Stimulated activated CD8-positive, alpha-beta memory T cell treated with anti-CD3 and anti-CD28 coated beads, Interleukin-4, amount 100 ng/mL, for 1 hour (primary cell): Measurements from ENCODE around the gene NCOA1.
"Not testable (repeated sequence)": the region's sequence is repeated elsewhere in the genome, so short reads cannot be mapped to it uniquely, and the experiment has no call there.

Experiments used
- DNase-seq, 2 donors: peaks; one replicate each; pipeline ENCODE4 v3.0.0-alpha.2; 2020; ENCODE audit warnings: low read depth in 2 of 2, low spot score in 1 of 2

NCOA1 gene

GRCh38 chr2:24779116-24779515 lies 288.1 kb downstream of the NCOA1 start:
- no peak for DNase-seq

GRCh38 chr2:24783641-24784040 lies 292.6 kb downstream of the NCOA1 start:
- no peak for DNase-seq

DNA sequence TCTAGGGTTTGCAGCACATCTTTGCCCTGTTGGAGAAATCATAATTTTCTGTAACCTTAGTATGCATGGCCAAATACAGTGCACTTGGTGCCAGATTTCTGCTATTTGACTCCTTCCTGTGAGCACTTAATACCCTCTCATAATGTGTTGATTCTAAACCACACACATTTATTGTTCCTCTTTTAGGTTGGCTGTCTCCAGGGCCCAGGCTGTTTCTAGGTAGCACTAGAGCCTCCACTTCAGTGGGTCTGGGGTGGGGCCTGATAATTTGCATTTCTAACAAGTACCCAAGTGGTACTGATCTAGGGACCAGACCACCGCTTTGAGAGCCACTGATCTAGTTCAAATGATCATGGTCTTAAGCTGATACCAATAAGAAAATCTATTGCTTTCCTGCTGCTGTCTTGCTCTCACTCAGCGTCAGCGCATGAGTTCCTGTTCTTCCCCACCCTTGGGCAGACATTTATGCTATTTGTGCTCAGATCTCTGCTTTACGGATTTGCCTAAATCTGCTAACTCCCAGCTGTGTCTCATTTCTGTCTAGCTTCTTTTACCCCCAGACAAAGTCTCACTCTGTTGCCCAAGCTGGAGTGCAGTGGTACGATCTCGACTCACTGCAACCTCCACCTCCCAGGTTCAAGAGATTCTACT lies 294.7 kb downstream of the NCOA1 start:
- no peak for DNase-seq

DNA sequence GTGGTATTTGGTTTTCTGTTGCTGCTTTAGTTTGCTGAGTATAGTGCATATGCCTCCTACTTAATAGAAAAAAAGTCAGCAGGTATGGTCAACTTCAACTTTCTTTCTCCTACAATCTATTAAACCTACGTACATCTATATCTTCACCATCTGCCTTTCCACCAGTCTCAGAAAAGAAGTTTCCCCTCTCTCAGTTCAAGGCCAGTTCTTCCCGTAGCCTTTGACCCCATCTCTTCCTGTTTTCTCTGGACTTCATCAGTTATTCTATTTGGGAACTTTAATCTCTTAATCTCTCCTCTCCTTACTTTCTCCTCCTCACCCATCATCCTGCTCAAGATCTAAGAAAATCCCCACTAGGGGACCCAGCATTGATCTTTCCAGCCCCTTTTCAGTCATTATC lies 296.5 kb downstream of the NCOA1 start:
- DNase-seq = no peak

DNA sequence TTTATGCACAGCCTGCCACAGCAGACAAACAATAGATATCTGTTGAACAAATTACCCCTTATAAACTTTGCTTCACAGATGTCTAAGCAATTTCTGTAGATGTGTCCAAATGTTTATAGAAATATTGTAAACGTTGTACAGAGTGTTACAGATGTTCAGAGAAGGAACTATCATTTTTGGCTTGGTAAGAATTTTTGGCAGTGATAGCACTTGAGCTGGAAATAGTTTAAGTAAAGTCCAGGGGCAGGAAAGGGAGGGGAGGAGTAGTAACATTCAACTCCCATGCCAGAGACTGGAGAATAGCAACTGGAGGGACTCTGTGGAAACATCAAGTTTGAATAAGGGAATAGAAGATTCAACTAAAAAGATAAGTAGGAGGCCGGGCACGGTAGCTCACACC lies 297.8 kb downstream of the NCOA1 start:
- no peak for DNase-seq

DNA sequence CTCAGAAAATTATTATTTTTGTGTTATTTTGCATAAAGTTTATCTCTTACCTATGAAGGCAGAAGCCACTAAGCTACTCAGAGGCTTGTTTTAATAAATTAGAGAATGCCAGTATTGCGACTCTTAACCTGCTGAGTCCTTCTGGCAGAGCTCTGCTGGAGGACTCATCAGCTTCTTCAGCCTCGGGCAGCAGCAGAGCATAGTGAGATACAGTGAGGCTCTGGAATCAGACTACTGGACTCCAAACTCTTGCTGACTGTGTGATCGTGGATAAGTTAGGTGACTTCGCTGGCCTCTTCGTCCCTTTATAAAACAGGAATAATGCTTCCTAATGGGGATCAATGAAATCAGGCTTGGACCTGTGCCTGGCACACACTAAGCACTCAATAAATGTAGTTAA lies 300.4 kb downstream of the NCOA1 start:
- no peak for DNase-seq

DNA sequence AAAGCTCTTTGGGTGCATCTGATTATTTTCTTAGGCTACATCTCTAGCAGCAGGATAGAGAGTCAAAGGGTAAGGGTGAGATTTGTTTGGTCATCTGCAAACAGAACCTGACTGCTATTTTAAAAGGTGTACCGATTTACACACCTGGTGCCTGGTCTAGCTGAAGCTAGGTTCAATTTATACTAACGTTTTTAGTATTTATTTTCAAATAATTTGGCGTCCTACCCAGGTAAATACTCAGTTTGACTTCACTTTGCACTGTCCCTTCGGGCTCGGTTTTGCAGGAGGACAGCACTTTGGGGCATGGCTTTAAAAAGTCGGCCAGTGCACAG lies 301.5 kb downstream of the NCOA1 start:
- DNase-seq = no peak

DNA sequence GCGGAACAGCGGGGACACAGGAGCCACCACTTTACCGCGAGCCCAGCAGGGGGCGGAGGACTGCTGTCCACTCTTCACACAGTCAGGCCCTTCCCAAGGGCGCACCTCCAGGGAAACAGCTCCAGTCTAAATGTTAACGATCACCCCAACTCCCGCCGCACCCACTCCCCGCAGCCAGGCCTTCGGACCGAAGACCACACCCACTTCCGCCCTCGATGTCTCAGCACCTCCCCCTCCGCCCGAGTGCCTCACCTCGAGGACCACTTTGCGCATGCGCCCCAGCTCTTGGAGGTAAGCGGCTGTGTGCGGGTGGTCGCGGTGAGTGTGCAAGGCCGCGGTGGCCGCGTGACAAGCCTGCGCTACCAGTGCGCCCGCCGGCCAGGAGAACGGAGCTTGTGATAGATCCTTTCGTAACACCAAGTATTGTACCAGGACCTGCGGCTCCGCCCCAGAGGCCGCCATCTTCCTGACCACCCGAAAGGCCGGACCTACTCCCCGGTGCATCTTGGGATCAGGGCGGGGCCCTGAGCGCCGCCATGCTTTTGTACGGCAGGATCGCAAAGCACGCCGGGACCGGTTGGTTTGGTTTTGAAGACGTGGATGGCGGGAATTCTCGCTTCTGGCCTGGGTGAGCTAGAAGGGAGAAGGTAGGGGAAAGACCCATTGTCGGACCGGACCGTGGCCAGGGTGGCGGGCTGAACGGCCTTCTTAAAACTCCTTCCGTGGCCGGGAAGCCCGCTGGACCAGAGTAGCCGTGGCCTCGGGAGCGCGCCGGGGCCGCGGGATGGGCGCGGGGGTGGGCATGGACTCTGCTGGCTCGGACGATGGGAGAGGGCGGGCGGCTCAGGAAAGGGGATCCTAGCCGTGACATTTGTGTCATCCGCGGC lies 302.1 kb downstream of the NCOA1 start, which contains the start of the genes CENPO and PTRHD1:
Gene CENPO (plus strand): TSS at position 552 of the 887 bp plus-strand sequence. CDS start 495 bp downstream, outside the sequence.
Gene PTRHD1 (minus strand): TSS at position 518 of the 887 bp plus-strand sequence. CDS start 14 bp downstream, at position 504.
- peak; percentile 88 to 89 for DNase-seq

GRCh38 chr2:24793761-24794435 lies 302.8 kb downstream of the NCOA1 start:
- no peak for DNase-seq

DNA sequence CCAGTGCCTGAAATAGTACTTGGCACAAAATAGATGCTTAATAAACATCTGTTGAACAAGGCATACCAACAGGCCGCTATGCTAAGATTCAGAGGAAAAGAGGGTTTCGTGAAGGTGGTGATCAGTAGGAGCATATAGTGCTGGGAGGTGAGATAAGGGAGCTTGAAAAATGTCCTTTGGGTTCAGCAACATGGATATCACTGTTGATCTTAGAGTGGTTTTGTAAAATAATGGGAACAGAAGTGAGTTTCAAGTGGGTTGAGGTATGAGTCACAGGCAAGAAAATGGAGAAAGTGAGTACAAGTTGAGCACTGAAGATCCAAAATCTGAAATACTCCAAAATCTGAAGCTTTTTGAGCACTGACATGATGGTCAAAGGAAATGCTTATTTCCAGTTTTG lies 306.6 kb downstream of the NCOA1 start:
- DNase-seq = no peak

- not testable (repeated sequence) for DNase-seq
Observed at GRCh38 chr2:24800487-24800886, 309.4 kb downstream of the NCOA1 start.

DNA sequence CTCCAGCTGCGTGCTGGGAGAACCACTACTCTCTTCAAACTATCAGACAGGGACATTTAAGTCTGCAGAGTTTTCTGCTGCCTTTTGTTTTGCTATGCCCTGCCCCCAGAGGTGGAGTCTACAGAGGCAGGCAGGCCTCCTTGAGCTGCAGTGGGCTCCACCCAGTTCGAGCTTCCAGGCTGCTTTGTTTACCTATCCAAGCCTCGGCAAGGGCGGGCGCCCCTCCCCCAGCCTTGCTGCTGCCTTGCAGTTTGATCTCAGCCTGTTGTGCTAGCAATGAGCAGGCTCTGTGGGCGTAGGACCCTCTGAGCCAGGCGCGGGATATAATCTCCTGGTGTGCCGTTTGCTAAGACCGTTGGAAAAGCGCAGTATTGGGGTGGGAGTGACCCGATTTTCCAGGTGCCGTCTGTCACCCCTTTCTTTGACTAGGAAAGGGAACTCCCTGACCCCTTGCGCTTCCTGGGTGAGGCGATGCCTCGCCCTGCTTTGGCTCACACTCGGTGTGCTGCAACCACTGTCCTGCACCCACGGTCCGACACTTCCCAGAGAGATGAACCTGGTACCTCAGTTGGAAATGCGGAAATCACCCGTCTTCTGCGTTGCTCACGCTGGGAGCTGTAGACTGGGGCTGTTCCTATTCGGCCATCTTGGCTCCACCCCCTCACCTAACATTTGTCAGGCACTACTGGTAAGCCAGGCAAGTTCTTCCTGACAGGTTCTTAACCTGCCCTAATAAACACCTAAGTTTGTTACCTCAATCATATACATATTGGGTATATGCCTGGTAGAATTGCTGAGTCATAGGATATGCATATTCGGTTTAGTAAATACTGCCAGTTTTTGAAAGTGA lies 315.0 kb downstream of the NCOA1 start:
- DNase-seq = not testable (repeated sequence)

DNA sequence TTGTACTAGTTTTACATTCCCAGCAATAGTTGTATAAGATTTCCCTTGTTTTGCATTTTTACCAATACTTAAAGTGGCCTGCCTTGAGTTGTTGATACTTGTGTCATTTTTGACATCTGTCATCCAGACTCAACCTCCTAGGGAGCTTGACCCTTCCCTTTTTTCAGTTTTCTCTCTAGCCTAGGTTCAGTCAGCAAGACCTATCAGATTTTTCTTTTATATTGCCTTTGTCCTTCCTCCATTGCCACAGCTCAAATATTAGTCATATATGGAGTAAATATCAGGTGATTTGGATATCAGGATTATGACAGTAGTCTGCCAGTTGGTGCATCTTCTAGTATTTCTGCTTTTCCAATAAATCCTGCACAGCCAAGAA lies 315.6 kb downstream of the NCOA1 start:
- DNase-seq = no peak

GRCh38 chr2:24809316-24810007 lies 318.4 kb downstream of the NCOA1 start:
- DNase-seq = no peak

DNA sequence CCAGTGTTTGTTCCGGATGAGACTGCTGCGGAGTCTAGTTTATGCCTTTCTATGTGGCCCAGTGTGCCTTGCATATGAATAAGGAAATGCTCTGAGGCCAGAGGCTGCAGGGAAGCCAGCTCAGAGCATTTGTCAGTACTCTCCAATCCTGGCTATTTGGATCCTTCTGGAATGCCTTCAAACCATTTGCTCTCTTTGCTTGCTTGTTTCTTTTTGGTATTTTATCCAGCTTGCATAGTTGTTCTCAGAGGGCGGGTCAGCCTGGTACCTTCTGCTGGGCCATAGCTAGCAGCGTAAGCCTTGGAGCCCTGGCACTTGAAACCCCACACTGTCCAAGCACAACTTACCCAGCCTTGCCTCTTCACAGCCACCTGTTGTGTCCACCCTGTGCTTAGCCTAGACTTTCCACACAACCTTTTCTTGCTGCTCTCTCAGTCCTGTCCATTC lies 322.7 kb downstream of the NCOA1 start:
- DNase-seq = no peak

GRCh38 chr2:24814516-24814915 lies 323.5 kb downstream of the NCOA1 start:
- no peak for DNase-seq

- DNase-seq = no peak
Observed at GRCh38 chr2:24815171-24815570, 324.1 kb downstream of the NCOA1 start.

DNA sequence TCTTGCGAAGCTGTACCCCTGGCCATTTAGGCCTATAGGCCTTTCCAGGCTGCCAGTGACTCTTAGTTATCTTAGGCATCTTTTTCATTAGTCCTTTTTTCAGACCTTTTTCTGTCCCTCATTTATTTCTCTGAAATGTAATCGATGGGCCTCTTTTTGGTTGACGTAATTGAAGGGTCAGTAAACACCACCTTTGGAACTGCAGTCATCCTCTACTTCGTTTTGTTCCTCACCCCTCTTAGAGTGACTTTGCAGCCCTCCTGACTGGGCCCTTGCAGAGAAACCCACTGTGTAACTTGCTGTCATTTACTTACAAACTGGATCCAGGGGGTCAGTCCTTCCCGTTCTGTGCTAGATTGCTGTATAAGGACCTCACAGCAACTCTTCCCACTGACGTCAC lies 325.4 kb downstream of the NCOA1 start:
- DNase-seq = no peak

GRCh38 chr2:24816884-24817283 lies 325.8 kb downstream of the NCOA1 start:
- DNase-seq = no peak

- no peak for DNase-seq
Observed at GRCh38 chr2:24818721-24819167, 327.7 kb downstream of the NCOA1 start.
